ENCODE results near the gene GABRA5.

The GABRA5 gene

DNA sequence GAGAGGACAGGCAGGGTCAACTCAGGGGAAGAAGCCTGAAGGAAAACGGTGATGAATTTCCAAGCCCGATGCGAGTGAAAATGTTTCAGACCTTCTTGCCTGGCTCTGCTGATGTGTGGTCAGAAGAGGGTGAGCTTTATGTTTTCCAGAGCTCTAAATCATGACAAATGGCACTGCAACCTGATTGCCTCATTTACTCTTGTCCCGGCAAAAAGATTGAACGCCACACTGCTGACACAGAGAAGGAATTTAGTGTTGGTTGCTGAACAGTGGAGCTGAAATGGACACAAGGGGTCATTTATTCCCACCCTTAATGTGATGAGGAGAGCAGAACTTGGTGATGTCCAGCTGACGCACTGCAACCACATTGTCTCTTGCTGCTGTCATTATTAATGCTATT, 68.0 kb downstream of the GABRA5 start:
- no peak for DNase-seq

DNA sequence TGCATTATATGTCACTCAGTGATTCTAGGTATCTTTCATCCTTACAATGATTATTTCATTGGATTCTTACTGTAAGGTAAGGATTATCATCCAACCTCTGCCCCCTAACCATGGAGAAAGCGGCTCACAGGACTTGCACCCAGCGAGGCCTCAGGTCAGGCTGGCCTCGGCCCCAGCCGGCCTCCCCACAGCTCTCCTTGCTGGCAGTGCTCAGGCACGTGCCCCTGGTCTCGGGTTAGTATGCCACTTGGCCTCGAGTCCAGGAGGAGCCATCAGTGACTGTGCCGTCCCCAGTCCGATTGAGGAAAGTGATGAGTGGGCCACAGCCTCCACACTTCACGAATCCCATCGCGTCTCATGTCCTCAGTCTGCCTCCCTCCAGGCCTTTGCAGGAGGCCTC, 68.5 kb downstream of the GABRA5 start:
- DNase-seq = no peak

DNA sequence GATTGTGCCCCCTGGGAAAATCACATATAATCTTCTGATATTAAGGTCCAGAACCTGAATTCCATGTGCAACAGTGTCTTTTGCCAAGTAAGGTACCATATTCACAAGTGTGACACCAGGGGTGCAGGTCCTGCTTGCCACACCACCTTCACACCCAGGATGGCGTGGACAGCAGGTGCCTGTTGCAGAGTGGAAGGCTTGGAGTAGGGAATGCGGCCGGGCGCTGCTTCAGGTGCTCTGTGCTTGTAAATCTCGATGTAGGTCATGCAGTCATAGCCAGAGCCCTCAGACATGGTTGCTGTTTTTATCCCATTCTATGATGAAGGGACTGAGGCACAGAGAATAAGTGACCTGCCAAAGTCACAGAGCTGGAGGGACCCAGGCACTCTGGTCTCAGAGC, 69.6 kb downstream of the GABRA5 start:
- no peak for DNase-seq

DNA sequence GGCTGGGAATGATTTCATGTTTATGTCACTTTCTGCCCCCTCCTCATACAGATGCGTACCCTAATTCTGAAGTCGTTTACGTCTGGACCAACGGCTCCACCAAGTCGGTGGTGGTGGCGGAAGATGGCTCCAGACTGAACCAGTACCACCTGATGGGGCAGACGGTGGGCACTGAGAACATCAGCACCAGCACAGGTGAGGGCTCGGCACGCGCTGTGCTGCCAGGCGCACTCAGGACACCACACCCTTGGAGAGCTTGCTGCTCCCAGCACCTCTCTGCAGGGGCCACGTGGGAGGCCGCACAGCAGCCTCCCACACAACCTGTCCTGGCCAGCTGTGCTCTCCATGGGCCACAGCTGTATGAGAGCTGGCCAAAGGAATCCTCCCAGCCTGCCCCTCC, 70.3 kb downstream of the GABRA5 start:
- DNase-seq = no peak

DNA sequence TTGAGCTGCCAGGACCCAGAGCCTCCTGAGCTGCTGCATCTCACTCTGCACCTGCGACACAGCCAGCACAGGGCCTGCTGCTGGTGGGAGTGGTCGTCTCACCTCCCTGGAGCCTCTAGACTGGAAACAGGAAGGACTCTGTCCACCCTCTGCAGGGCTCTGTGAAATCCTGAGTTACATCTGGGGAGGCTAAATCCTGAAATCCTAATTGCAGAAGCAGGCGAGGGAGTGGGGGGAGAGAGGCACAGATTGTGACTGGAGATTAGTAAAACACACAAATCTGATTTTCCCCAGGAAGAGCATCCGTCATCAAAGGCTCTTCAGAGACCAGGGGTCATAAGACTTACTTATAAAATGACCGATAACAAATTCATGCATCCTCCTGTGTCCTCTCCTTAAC, 72.5 kb downstream of the GABRA5 start:
- DNase-seq = no peak

DNA sequence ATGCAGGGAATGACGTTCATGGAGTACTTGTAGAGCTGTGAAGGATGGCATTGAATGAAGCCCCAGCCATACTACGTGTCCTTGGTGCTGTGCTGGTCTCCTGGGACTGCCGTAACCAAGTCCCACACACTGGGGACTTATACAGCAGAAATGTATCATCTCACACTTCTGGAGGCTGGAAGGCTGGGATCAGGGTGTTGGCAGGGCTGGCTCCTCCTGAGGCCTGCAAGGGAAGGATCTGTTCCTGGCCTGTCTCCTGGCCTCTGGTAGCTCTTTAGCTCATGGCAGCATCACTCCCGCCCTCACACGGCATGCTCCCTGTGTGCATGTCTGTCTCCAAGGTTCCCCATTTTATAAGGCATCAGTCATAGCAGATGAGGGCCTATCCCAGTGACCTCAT, 74.6 kb downstream of the GABRA5 start:
- DNase-seq = no peak

DNA sequence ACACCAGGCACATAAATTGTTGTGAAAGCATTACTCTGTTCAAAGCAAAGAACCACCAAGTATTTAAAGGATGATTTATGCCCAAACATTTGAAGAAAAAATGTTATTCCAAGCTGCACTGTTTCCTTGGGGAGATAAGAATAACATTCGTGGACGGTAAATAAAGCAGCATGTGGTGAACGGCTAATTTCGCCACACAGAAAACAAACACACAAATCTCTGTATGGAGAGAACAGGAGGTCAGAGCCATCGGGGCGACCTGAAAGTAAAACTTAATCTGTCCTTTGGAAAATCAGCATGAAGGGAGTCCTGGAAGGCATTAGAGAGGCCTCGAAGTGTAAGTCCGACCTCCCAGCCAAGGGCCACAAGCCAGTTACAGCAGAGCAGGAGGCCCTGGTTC, 77.0 kb downstream of the GABRA5 start:
- DNase-seq = no peak

DNA sequence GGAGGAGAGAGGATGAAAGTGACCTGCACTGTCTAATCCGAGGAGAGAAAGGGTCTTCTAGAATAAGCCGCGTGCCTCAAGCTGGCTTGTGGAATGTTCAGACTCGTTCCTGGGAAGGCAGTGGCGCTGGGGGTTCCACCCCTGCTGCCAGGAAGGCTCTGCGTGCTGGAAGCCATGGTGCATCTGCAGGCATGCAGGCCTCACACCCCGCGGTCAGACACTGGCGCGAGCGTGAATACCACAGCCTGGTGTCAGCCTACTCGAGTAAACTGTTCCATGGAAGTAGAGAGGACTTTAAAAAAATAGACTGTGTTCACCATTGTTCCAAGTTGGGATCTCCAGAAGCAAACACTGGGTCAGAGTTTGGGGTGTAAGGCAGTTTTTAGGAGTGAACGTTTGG, 78.2 kb downstream of the GABRA5 start:
- DNase-seq = no peak

DNA sequence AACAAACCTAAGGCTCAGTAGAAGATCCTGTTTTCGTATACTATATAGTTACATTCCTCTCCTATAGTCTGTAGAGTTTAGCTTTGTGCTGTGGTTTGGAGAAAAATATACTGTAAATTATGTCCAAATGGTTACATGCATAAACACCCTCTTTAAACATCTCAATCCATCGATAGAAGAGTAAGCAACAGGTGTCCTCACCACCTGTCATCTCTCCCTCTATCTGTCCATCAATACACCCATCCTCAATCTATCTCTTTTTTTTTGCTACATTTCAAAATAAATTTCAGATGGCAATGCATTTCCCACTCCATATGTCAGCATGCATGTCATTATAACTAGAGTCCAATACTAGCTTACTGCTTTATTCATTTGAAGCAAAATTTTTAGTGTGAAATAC, 83.1 kb downstream of the GABRA5 start:
- DNase-seq = no peak

DNA sequence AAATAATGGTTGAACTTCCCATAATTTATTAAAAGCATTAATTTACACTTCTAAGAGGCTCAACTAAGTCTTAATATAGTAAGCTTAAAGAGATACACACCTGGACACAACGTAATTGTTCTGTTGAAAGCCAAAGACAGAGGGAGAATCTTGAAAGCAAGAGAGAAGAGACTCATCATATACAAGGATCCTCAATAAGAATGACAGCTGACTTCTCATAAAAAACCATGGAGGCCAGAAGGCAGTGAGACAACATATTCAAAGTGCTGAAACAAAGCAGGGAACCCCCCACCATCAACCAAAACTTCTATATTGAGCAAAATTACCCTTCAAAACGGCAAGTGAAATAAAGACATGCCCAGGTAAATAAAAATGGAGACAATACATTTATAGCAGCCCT, 87.5 kb downstream of the GABRA5 start:
- no peak for DNase-seq

DNA sequence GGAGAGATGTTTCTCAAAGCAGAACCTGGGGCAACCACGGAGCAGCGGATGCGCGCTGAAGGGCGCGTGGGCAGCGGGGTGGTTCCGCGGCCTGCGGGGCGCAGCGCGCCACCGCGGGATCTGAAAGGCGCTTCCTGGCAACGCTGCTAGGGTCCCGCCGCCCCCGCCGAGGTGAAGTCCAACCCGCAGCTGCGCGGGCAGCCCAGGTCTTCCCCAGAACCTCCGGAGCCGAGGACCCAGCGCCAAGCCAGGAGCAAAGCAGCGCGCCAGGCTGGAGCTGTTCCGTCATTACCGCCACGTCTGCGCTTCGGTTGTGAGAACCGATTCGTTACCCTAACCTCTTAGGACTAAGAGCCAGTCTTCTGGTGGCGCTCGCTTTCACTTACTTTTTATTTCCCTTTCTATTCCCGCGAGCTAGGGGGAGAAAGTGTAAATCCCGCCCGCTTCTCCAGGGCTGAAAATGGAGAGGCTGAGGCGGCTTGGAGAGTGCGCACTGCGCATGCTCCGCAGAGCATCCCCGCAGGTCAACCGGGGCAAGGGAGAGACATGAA, 100.9 kb downstream of the GABRA5 start:
- DNase-seq = no peak

DNA sequence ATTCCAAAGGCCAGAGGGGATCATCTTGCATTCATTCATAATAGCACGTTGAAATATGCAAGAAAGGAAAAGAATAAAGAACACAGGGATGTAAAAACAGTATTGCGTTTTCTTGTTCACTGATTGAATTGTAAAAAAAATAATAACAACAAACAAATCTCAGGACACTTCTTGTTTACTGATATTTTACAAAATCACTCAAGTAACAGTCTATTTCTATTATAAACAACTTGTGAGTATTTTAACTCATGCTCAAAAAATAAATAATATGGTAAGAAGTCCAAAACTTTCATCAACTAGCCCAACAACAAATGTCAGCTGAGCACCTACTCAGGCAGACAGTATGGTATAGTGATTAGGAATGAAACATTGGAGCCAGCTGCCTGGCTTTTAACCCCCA, 101.9 kb downstream of the GABRA5 start:
- DNase-seq = no peak

DNA sequence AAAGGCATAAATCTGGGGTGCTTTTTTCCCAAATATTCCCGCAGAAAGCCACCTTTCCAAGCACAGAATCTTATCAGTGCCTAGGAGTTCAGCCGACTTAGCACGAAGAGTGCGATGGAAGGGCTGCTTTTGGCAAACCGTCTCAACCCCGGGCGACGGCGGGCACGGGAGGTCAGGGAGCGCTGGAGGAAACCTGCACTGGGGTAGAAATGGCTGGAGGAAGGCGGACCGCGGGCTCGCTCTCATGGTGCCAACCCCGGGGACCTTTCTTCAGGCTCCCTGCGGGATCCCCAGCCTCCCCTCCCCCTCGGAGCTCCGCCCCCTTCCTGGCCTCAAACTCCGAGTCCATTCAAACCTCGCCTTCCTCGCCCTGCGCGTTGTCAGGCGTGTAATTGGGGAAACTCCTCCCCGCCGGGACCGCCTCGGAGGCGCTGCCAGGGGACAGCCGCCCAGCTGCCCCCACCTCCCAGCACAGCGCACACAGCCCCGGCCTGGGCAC, 103.9 kb downstream of the GABRA5 start, which contains the start of gene GABRG3:
Gene GABRG3, plus strand, starts transcription at position 470 of the 499 bp plus-strand sequence.
- no peak for DNase-seq

DNA sequence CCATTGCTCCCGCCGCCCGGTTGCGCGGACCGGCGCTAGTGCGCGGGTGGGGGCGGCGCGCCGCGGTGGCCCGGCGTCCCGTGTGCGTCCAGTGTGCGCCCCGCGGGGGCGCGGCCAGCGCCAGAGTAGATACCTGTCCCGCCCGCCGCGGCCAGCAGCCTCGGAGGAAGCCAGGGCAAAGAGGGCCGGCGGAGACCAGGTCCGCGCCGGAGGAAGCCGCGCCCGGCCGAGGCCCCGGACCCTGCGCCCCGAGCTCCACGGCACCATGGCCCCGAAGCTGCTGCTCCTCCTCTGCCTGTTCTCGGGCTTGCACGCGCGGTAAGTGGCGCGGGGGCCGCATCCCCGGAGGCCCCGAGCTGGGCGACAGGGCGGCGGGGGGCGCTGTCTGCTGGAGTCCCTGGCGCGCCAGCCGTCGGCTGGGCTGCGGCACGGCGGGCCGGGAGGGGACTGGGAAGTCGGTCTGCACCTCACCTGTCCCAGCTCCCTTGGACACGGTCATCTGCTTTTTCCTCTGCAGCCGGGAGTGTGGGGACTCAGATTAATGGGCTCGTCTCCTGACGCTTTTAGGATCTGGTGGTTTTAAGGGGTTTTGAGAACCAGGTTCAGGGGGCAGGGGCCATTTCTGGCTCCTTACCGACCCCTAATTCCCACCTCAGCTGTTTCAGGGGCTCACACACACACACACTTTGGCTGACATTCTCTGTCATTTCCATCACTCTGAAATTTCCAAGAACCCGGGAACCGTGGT, 104.6 kb downstream of the GABRA5 start:
- DNase-seq = no peak

DNA sequence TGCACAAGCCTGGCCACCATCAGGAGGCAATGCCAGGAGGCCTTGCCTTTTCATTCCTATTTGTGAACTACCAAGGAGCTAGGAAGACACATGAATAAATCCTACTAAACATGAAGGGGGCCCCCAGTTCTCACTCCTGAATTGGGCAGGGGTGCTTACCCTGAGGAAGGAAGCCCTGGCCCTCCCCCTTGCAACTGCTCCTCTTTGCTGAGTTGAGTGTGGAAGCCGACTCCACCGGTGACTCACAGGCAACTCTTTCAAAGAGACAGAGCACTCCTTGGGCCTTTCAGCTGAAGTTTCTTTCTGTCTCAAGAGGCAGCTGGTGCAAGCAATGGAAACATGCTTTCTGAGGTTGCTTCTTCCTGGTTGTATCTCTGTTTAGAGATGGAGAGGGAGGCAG, 105.8 kb downstream of the GABRA5 start:
- DNase-seq = no peak

DNA sequence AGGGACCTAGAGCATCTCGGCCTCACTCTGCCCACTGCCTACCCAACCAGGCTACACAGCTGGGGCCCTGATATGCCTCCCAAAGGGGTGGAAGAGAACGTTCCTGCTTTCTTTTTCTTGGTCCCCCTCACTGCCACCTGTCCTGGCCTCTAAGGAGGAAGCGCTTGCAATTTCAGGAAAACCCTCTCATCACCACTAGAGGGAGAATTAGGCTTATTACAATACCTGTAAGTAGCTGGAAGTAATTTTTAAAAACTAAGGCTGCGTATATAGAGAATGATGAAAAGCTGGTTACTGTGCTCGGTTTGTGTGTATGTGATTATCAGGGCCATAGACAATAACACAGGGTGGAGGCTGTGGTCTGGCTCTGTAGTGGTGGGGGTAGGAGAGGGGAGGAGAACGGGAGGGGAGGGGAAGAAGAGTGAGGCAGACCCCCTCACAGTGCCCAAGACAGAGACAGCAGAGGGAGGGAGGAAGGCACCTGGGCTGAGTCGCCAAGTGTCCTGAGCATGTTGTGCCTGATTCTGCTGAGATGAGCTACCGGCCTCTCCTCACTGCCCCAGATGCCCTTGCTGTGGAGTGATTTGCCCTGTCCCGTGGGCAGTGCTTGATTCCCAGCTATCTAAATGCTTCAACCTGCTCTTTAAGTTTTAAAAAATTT, 107.4 kb downstream of the GABRA5 start:
- no peak for DNase-seq

DNA sequence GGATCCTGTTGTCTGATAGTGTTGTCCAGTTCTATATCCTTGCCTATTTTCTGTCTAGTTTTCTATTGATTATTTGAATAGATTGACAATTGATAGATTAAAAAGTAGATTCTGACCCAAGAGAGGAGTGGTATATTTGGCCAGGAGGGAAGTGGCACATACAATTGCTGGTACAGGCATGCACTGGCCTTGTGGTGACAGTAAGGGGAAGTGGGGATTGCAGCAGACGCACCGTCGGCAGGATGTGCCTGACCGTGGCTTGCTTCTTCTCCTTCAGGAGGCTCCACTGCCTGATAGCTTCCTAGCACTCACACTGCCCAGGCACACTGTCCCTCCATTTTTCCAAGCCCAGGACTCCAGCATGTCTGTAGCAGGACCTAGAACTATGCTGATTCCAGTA, 114.6 kb downstream of the GABRA5 start:
- no peak for DNase-seq

DNA sequence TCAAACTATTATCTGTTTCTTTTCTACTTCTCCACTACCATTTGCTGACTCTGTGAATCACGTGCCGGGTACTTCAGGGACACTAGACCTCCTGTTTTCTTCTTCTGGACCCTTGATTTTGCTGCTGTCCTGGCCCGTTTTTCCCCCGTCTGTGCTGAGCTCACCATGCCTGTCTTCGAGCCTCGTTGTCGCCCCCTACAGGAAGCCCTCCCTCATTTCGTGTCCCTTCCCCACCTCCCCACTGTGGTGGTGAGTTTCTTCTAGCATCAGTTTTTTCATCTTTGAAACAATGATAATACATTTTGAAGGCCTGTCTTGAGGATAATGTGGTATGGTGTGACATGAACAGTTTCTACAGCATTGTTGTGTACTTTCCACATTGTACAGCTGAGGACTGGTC, 117.0 kb downstream of the GABRA5 start:
- DNase-seq = no peak

DNA sequence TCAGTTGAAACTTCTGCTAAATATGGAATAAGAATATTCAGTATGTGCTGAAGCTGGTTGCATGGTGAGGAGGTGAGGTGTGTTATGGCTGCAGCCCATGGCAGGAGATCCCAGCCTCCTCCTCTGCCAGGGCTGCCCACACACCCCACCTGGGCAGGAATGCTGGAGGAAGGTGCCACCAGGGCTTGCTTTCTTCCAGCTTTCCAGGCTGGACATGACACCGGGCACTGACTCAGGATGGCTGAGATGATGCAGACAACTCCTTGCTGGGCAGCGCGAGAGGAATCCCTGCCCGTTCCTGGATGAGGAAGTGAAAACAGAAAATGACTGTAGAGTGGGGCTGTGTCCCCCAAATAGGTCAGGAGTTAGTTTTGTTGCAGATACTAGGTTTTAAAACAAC, 118.2 kb downstream of the GABRA5 start:
- no peak for DNase-seq

DNA sequence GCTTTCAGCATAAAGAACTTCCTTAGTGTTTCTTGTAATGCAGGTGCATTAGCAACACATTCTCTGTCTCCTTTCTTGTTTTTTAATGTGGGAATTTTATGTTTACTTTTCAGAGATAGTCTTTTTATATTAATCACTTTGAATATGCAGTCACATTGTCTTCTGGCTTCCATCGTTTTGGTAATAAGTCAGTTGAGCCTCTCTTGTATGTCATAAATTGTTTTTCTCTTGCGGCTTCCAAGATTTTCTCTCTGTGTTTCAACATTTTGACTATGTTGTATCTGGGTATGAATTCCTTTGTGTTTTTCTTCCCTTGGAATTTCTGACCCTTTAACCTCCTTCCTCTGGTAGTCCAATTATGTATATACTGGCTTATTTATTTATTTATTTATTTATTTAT, 129.4 kb downstream of the GABRA5 start:
- DNase-seq = no peak

Data from activated CD4-positive, alpha-beta T cell treated with anti-CD3 and anti-CD28 coated beads, Interleukin-2, amount 50 U/mL, for 48 hours (primary cell).